Progenitor cell of endocrine pancreas (in vitro differentiated cells): Measurements from ENCODE around the gene NMBR. TPM values are rescaled to one million over a fixed set of nuclear protein-coding genes. Genes with fewer than 3 reads are reported as not detected.
A peak's percentile ranks its signal among the peaks of the same experiment; 100 is the strongest.

Source experiments
- DNase-seq: peaks from one replicate; pipeline ENCODE4 v3.0.0; 2021; ENCODE audit warnings: low spot score; ENCODE audit not compliant: unreplicated experiment
- H3K27ac Mint-ChIP-seq: 2 replicates; pipeline ENCODE4 v1.8.0; 2021; ENCODE audit warnings: mild to moderate bottlenecking, moderate library complexity, mixed read lengths
- H3K27me3 Mint-ChIP-seq: 2 replicates; pipeline ENCODE4 v1.8.0; 2021; ENCODE audit warnings: mixed read lengths
- H3K36me3 Mint-ChIP-seq: 2 replicates; pipeline ENCODE4 v1.8.0; 2022; ENCODE audit warnings: mixed read lengths; ENCODE audit not compliant: insufficient read depth
- H3K4me1 Mint-ChIP-seq: 2 replicates; pipeline ENCODE4 v1.8.0; 2021; ENCODE audit warnings: low read depth, mixed read lengths
- H3K4me3 Mint-ChIP-seq: 2 replicates; pipeline ENCODE4 v1.8.0; 2021; ENCODE audit warnings: low read depth, mild to moderate bottlenecking, moderate library complexity, mixed read lengths
- H3K9me3 Mint-ChIP-seq: 2 replicates; pipeline ENCODE4 v1.8.0; 2021; ENCODE audit warnings: low read depth, mixed read lengths
- CTCF ChIP-seq: fragments of 200-600 bp; sonication (generic); IDR thresholded peaks from one replicate; pipeline ENCODE4 v1.5.0; 2021; ENCODE audit warnings: antibody characterized with exemption, mild to moderate bottlenecking; ENCODE audit not compliant: unreplicated experiment
- total RNA-seq: library from RNA; stranded (reverse); gene quantifications from 2 replicates; pipeline ENCODE4 v1.2.1, GENCODE V29; 2021

NMBR gene
- total RNA-seq, 1 donor from 2014 or later = 0.74 TPM

GRCh38 chr6:142087950-142088857, 58.7 kb downstream of the NMBR start:
- H3K4me3 Mint-ChIP-seq = peak overlapping the region; percentile 21
- TF ChIP-seq CTCF = no peak
- no peaks in the 10 kb centered on the region for H3K9me3 Mint-ChIP-seq
- DNase-seq = no peak
- H3K36me3 Mint-ChIP-seq = no peaks in the 10 kb centered on the region
- no peaks in the 10 kb centered on the region for H3K4me1 Mint-ChIP-seq
- peaks cover 11% of the 10 kb centered on the region for H3K27me3 Mint-ChIP-seq
- no peak overlapping the region for H3K27ac Mint-ChIP-seq

- H3K27ac Mint-ChIP-seq = no peak overlapping the region
- no peaks in the 10 kb centered on the region for H3K36me3 Mint-ChIP-seq
- H3K27me3 Mint-ChIP-seq = peaks cover 5% of the 10 kb centered on the region
- no peak for DNase-seq
- no peak for TF ChIP-seq CTCF
- no peaks in the 10 kb centered on the region for H3K4me1 Mint-ChIP-seq
- no peaks in the 10 kb centered on the region for H3K9me3 Mint-ChIP-seq
- H3K4me3 Mint-ChIP-seq = no peak overlapping the region
Observed at GRCh38 chr6:142079130-142079529, 67.8 kb downstream of the NMBR start.

DNA sequence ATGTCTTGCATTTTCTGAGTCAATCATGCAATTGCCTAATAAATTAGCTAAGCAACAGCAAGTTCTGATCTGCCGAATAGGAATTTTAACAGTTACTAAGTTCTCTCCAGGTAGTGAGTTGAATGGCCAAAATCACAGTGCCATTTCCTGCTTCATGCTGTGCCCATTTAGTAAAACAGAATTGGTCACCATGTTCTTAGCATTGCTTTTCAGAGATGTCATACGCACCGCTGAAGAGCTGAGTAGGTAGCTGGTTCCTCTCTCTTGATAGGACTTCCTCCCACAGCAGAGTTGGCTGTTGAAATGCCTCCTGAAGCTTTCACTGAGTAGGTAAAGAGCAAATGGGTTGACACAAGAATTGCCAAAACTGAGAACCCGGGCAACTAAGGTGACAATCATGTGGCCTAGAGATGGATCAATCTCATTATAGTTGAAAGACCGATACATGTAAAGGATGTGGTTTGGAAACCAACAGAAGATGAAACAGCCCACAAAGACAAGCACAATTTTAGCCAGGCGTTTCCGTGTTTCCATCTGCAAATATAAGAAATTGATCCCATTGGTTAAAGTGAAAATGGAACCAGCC, 71.3 kb downstream of the NMBR start:
- no peak overlapping the region for H3K4me3 Mint-ChIP-seq
- no peaks in the 10 kb centered on the region for H3K36me3 Mint-ChIP-seq
- DNase-seq = no peak

GRCh38 chr6:142074516-142074915, 72.4 kb downstream of the NMBR start:
- Mint-ChIP-seq H3K27ac (no peak overlapping the region), H3K36me3 (no peaks in the 10 kb centered on the region), H3K4me1 (no peaks in the 10 kb centered on the region), H3K9me3 (peaks cover 6% of the 10 kb centered on the region), H3K4me3 (no peak overlapping the region), H3K27me3 (no peaks in the 10 kb centered on the region)
- no peak for DNase-seq
- TF ChIP-seq CTCF = no peak

More for the DNA sequence above, 71.3 kb downstream of the NMBR start:
- Mint-ChIP-seq H3K27me3 (no peaks in the 10 kb centered on the region), H3K4me1 (no peaks in the 10 kb centered on the region), H3K9me3 (peaks cover 6% of the 10 kb centered on the region), H3K27ac (no peak overlapping the region)
- TF ChIP-seq CTCF = no peak

- no peak overlapping the region for H3K27ac Mint-ChIP-seq
- H3K4me1 Mint-ChIP-seq = no peaks in the 10 kb centered on the region
- no peaks in the 10 kb centered on the region for H3K36me3 Mint-ChIP-seq
- DNase-seq = no peak
- no peaks in the 10 kb centered on the region for H3K27me3 Mint-ChIP-seq
- no peak overlapping the region for H3K4me3 Mint-ChIP-seq
- peaks cover 6% of the 10 kb centered on the region for H3K9me3 Mint-ChIP-seq
- TF ChIP-seq CTCF = no peak
Observed at GRCh38 chr6:142071981-142072380, 74.9 kb downstream of the NMBR start.
